22Rv1 (cell line): ENCODE data around the gene KIAA1614.

Experiments used
- ZFX ChIP-seq: fragments of 450-650 bp; IDR thresholded peaks from 2 replicates; pipeline ENCODE4 v1.6.1; 2017; ENCODE audit warnings: antibody characterized with exemption, borderline replicate concordance
- TF ChIP-seq, protein P1 (sequence below): fragments of 450-650 bp; IDR thresholded peaks from 2 replicates; pipeline ENCODE4 v1.5.1; 2017; ENCODE audit warnings: mild to moderate bottlenecking

DNA sequence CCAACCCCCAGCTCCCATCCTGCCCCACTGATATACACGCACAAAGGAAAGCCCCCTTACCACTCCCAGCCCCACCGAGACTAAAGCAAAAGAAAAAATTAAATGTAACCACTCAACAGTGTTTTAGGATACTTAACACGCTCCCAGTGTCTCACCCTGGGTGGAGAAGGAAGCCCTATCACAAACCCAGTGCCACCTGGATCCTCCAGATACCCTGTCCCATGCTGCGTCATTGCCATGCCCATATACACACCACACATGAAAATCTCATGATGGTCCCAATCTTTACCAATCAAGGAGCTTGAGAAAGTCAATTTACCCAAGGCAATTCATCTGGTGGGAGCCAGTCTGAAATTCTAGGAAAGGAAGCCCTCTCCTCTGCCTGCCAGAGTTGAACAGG is 11.2 kb downstream of the KIAA1614 start:
- TF ChIP-seq, protein P1, sequence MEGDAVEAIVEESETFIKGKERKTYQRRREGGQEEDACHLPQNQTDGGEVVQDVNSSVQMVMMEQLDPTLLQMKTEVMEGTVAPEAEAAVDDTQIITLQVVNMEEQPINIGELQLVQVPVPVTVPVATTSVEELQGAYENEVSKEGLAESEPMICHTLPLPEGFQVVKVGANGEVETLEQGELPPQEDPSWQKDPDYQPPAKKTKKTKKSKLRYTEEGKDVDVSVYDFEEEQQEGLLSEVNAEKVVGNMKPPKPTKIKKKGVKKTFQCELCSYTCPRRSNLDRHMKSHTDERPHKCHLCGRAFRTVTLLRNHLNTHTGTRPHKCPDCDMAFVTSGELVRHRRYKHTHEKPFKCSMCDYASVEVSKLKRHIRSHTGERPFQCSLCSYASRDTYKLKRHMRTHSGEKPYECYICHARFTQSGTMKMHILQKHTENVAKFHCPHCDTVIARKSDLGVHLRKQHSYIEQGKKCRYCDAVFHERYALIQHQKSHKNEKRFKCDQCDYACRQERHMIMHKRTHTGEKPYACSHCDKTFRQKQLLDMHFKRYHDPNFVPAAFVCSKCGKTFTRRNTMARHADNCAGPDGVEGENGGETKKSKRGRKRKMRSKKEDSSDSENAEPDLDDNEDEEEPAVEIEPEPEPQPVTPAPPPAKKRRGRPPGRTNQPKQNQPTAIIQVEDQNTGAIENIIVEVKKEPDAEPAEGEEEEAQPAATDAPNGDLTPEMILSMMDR = no peak
- no peak for TF ChIP-seq ZFX
